ENCODE measurements around the gene ARSJ.

DNA sequence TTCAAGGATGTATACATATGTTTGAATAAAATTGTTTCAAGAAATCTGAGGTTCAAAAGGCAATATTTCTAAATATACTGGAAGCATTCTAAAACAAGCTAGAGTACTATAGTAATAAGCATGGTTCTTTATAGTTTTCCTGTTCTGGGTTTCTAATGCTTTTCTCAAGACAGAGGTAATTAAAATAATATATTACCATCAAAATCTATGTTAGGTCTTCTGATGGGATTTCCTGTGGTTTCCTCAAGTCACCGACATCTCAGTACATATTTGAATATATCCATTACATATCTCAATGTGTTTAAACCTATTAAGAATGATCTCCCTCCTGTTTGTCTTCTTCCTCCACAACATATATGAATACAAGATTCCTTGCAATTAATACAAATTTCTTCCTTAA is 25.6 kb downstream of the ARSJ start:
- TF ChIP-seq POLR2AphosphoS5 (IDR thresholded peaks at IDR 0.05): no peak
- TF ChIP-seq, protein P1, sequence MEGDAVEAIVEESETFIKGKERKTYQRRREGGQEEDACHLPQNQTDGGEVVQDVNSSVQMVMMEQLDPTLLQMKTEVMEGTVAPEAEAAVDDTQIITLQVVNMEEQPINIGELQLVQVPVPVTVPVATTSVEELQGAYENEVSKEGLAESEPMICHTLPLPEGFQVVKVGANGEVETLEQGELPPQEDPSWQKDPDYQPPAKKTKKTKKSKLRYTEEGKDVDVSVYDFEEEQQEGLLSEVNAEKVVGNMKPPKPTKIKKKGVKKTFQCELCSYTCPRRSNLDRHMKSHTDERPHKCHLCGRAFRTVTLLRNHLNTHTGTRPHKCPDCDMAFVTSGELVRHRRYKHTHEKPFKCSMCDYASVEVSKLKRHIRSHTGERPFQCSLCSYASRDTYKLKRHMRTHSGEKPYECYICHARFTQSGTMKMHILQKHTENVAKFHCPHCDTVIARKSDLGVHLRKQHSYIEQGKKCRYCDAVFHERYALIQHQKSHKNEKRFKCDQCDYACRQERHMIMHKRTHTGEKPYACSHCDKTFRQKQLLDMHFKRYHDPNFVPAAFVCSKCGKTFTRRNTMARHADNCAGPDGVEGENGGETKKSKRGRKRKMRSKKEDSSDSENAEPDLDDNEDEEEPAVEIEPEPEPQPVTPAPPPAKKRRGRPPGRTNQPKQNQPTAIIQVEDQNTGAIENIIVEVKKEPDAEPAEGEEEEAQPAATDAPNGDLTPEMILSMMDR (IDR thresholded peaks at IDR 0.05): no peak
- no peak for TF ChIP-seq EP300 (IDR thresholded peaks at IDR 0.05)

All from esophagus muscularis mucosa (tissue), 4 donors.